Caco-2 (cell line): ENCODE results near the gene PLEKHH2. TPM values are rescaled to one million over a fixed set of nuclear protein-coding genes. Genes with fewer than 3 reads are reported as not detected.

Experiments
- BruUV-seq: library from RNA; stranded (reverse); fragments of 400-500 nt; replicated peaks from 2 replicates; lab custom pipeline; 2021; lab: Mats Ljungman, UMichigan
- CTCF ChIA-PET: fragments of 300-600 bp; sonication (Branson Sonifier 250); formaldehyde crosslinking; loops from one replicate; lab custom pipeline; 2022; ENCODE audit warnings: antibody characterized with exemption; lab: Charles Lee
- POLR2A ChIA-PET: fragments of 300-600 bp; sonication (Branson Sonifier 250); formaldehyde crosslinking; loops from one replicate; lab custom pipeline; 2022; ENCODE audit warnings: antibody characterized with exemption; lab: Charles Lee
- DNase-seq, 2 experiments: peaks; one replicate each; pipeline versions ENCODE4 v3.0.0 to v3.0.0-alpha.2; 2020 to 2022
- H3K27me3 ChIP-seq: replicated peaks from 2 replicates; pipeline ENCODE4 v1.6.0; 2011; ENCODE audit warnings: low read length; ENCODE audit not compliant: control insufficient read depth, insufficient read depth
- H3K36me3 ChIP-seq: 2 replicates; pipeline ENCODE4 v1.5.1; 2011; ENCODE audit warnings: low read length; ENCODE audit not compliant: control insufficient read depth, insufficient read depth
- H3K4me1 ChIP-seq: fragments of 250-450 bp; sonication (Bioruptor Pico); 2 replicates; pipeline ENCODE4 v1.5.1; 2020; ENCODE audit warnings: mild to moderate bottlenecking
- H3K4me3 ChIP-seq: 2 replicates; pipeline ENCODE4 v1.5.1; 2011; ENCODE audit warnings: low read depth, mild to moderate bottlenecking, control low read depth, low read length
- H3K9me3 ChIP-seq: fragments of 250-450 bp; sonication (Bioruptor Pico); 2 replicates; pipeline ENCODE4 v1.5.1; 2020; ENCODE audit warnings: mild to moderate bottlenecking, moderate library complexity
- H3K27ac Mint-ChIP-seq: one replicate; pipeline ENCODE4 v1.8.0; 2022; ENCODE audit warnings: mixed read lengths; ENCODE audit not compliant: unreplicated experiment
- H3K27me3 Mint-ChIP-seq: one replicate; pipeline ENCODE4 v1.8.0; 2022; ENCODE audit warnings: mixed read lengths; ENCODE audit not compliant: insufficient read depth, unreplicated experiment
- H3K36me3 Mint-ChIP-seq: one replicate; pipeline ENCODE4 v1.8.0; 2022; ENCODE audit warnings: mild to moderate bottlenecking, mixed read lengths; ENCODE audit not compliant: insufficient read depth, unreplicated experiment
- H3K4me1 Mint-ChIP-seq: one replicate; pipeline ENCODE4 v1.8.0; 2022; ENCODE audit warnings: low read depth, mixed read lengths; ENCODE audit not compliant: unreplicated experiment
- H3K4me3 Mint-ChIP-seq: one replicate; pipeline ENCODE4 v1.8.0; 2022; ENCODE audit warnings: mild to moderate bottlenecking, moderate library complexity, mixed read lengths; ENCODE audit not compliant: unreplicated experiment
- H3K9me3 Mint-ChIP-seq: one replicate; pipeline ENCODE4 v1.8.0; 2022; ENCODE audit warnings: mixed read lengths; ENCODE audit not compliant: unreplicated experiment
- CTCF ChIP-seq, 2 experiments: fragments of 200-600 bp in 1 of 2; IDR thresholded peaks; 1 replicate in 1 of 2; 2 replicates in 1 of 2; pipeline versions ENCODE4 v1.5.1 to v1.8.0; 2011 to 2022; ENCODE audit warnings: antibody characterized with exemption in 1 of 2, control low read depth in 1 of 2, inconsistent platforms in 1 of 2, low read depth in 1 of 2, low read length in 1 of 2, mild to moderate bottlenecking in 1 of 2, moderate library complexity in 1 of 2; ENCODE audit not compliant: insufficient read depth in 1 of 2, severe bottlenecking in 1 of 2, unreplicated experiment in 1 of 2
- intact Hi-C: fragments of 100-400 bp; cut with micrococcal nuclease; formaldehyde crosslinking; loops from one replicate; pipeline ENCODE4 v1.10.0; 2022; ENCODE audit not compliant: unreplicated experiment
- total RNA-seq: library from RNA; stranded (reverse); gene quantifications from 2 replicates; pipeline ENCODE4 v1.2.3, GENCODE V29; 2022

The PLEKHH2 gene
- total RNA-seq, 1 experiment from 2014 or later, result 1.5 TPM

GRCh38 chr2:43736637-43737036 is 99.6 kb downstream of the PLEKHH2 start:
- ChIA-PET POLR2A (no interaction called here), CTCF (no interaction called here)
- H3K36me3 ChIP-seq, result no peaks in the 10 kb centered on the region
- DNase-seq, result no peak
- Mint-ChIP-seq H3K4me3 (no peak overlapping the region), H3K27me3 (no peaks in the 10 kb centered on the region), H3K27ac (no peak overlapping the region), H3K9me3 (no peaks in the 10 kb centered on the region), H3K4me1 (no peaks in the 10 kb centered on the region), H3K36me3 (no peaks in the 10 kb centered on the region)
- intact Hi-C loops, result no loop called here
- H3K4me1 ChIP-seq, result no peaks in the 10 kb centered on the region
- no peak for TF ChIP-seq CTCF (IDR thresholded peaks at IDR 0.05; ENCODE audit: insufficient read depth in 1 of 2, low read depth in 1 of 2, low read length in 1 of 2, severe bottlenecking in 1 of 2, unreplicated experiment in 1 of 2)
- no peak overlapping the region for H3K4me3 ChIP-seq
- no peaks in the 10 kb centered on the region for H3K27me3 ChIP-seq
- no peaks in the 10 kb centered on the region for H3K9me3 ChIP-seq
- BruUV-seq, result no TSS peak

GRCh38 chr2:43737097-43737854 is 100.2 kb downstream of the PLEKHH2 start:
- Mint-ChIP-seq H3K4me3 (no peak overlapping the region), H3K36me3 (no peaks in the 10 kb centered on the region), H3K27ac (no peak overlapping the region), H3K27me3 (no peaks in the 10 kb centered on the region), H3K9me3 (no peaks in the 10 kb centered on the region), H3K4me1 (no peaks in the 10 kb centered on the region)
- BruUV-seq, result no TSS peak
- intact Hi-C loops, result no loop called here
- no peaks in the 10 kb centered on the region for H3K4me1 ChIP-seq
- H3K9me3 ChIP-seq, result no peaks in the 10 kb centered on the region
- TF ChIP-seq CTCF (IDR thresholded peaks at IDR 0.05; ENCODE audit: insufficient read depth in 1 of 2, low read depth in 1 of 2, low read length in 1 of 2, severe bottlenecking in 1 of 2, unreplicated experiment in 1 of 2), result no peak
- no peaks in the 10 kb centered on the region for H3K36me3 ChIP-seq
- ChIA-PET CTCF (interaction anchor here (0.6 kb wide), 1 partner anchor 105 kb away, joined by 3 read pairs; no protein-coding TSS in a partner anchor), POLR2A (interaction anchor here (0.5 kb wide), 1 partner anchor 37 kb away, joined by 3 read pairs; the partner anchor contains the start of gene DYNC2LI1)
- no peaks in the 10 kb centered on the region for H3K27me3 ChIP-seq
- H3K4me3 ChIP-seq, result no peak overlapping the region
- no peak for DNase-seq

- DNase-seq, result no peak
- CTCF ChIA-PET, result no interaction called here
Observed at GRCh38 chr2:43737855-43738254, 100.8 kb downstream of the PLEKHH2 start.

More at GRCh38 chr2:43737855-43738254, 100.8 kb downstream of the PLEKHH2 start:
- POLR2A ChIA-PET, result interaction anchor here (0.5 kb wide), 1 partner anchor 36 kb away, joined by 3 read pairs; the partner anchor contains the start of gene DYNC2LI1
- H3K36me3 ChIP-seq, result no peaks in the 10 kb centered on the region
- Mint-ChIP-seq H3K27me3 (no peaks in the 10 kb centered on the region), H3K4me3 (no peak overlapping the region), H3K4me1 (no peaks in the 10 kb centered on the region), H3K36me3 (no peaks in the 10 kb centered on the region), H3K9me3 (no peaks in the 10 kb centered on the region), H3K27ac (no peak overlapping the region)
- intact Hi-C loops, result no loop called here
- no peaks in the 10 kb centered on the region for H3K9me3 ChIP-seq
- BruUV-seq, result no TSS peak
- no peaks in the 10 kb centered on the region for H3K27me3 ChIP-seq
- no peak for TF ChIP-seq CTCF (IDR thresholded peaks at IDR 0.05; ENCODE audit: insufficient read depth in 1 of 2, low read depth in 1 of 2, low read length in 1 of 2, severe bottlenecking in 1 of 2, unreplicated experiment in 1 of 2)
- H3K4me1 ChIP-seq, result no peaks in the 10 kb centered on the region
- H3K4me3 ChIP-seq, result no peak overlapping the region
